Sigmoid colon (tissue), 7 donors: ENCODE data around the gene DNER. TPM values are rescaled to one million over a fixed set of nuclear protein-coding genes. Genes with fewer than 3 reads are reported as not detected.

Source experiments
- DNase-seq: peaks from one replicate; pipeline ENCODE4 v3.0.0-alpha.2; 2019
- H3K27ac ChIP-seq, 4 donors: fragments of 200-600 bp; sonication (generic); one replicate each; pipeline ENCODE4 v1.5.1; 2016 to 2019; ENCODE audit warnings: mild to moderate bottlenecking in 1 of 4
- H3K27me3 ChIP-seq, 3 donors: fragments of 200-600 bp; sonication (generic); one replicate each; pipeline ENCODE4 v1.5.1; 2019; ENCODE audit warnings: mild to moderate bottlenecking in 1 of 3
- H3K36me3 ChIP-seq, 4 donors: fragments of 200-600 bp; sonication (generic); one replicate each; pipeline ENCODE4 v1.5.1; 2016 to 2019
- H3K4me1 ChIP-seq, 4 donors: fragments of 200-600 bp; sonication (generic); one replicate each; pipeline ENCODE4 v1.5.1; 2017 to 2019
- H3K4me3 ChIP-seq, 4 donors: fragments of 200-600 bp; sonication (generic); one replicate each; pipeline ENCODE4 v1.5.1; 2017 to 2019; ENCODE audit warnings: mild to moderate bottlenecking in 2 of 4, moderate library complexity in 1 of 4
- H3K9me3 ChIP-seq, 4 donors: fragments of 200-600 bp in 3 of 4; sonication (generic) in 3 of 4; one replicate each; pipeline versions ENCODE4 v1.5.1 to v1.6.1; 2013 to 2019
- EP300 ChIP-seq, 4 donors: sonication (generic); formaldehyde crosslinking; IDR thresholded peaks; one replicate each; pipeline ENCODE4 v1.6.1; 2017; ENCODE audit warnings: antibody characterized with exemption in 4 of 4
- POLR2A ChIP-seq, 2 donors: fragments of 450-650 bp; IDR thresholded peaks; one replicate each; pipeline ENCODE4 v1.6.1; 2016; ENCODE audit warnings: antibody characterized with exemption in 2 of 2, mild to moderate bottlenecking in 2 of 2, moderate library complexity in 2 of 2
- POLR2AphosphoS5 ChIP-seq, 4 donors: sonication (generic); formaldehyde crosslinking; IDR thresholded peaks; one replicate each; pipeline ENCODE4 v1.6.1; 2017; ENCODE audit warnings: antibody characterized with exemption in 4 of 4
- WGBS, 2 donors: extraction: QIAGEN DNeasy Blood & Tissue Kit; methylation state at CpG; one replicate each; pipeline ENCODE4 v1.1.7; 2013; 5-methylcytosine and 5-hydroxymethylcytosine counted together
- intact Hi-C: fragments of 100-400 bp; cut with DNase I; formaldehyde crosslinking; loops from one replicate; pipeline ENCODE4 v1.15.1; 2023
- polyA plus RNA-seq, 3 donors: library from polyadenylated mRNA; stranded (reverse); fragments of 200-250 nt; gene quantifications; one replicate each; pipeline ENCODE4 v1.2.3, GENCODE V29; 2013
- total RNA-seq, 4 donors: library from RNA; depleted of rRNA; stranded (reverse); fragments of >200 nt; gene quantifications; one replicate each; pipeline ENCODE4 v1.1.0, GENCODE V29; 2016
- TF ChIP-seq, protein P1 (sequence below), 4 experiments: fragments of 450-650 bp in 3 of 4; fragments of 200-600 bp in 1 of 4; IDR thresholded peaks; one replicate each; pipeline ENCODE4 v1.5.1; 2016 to 2019; ENCODE audit warnings: antibody characterized with exemption in 4 of 4, mild to moderate bottlenecking in 3 of 4, moderate library complexity in 2 of 4
- donor health status: healthy with polysubstance abuse.
- donor health status: Bipolar disorder and iron deficiency.
- donor health status: healthy.

DNER gene
- total and polyA plus RNA-seq, 7 donors: 2.7 to 17.7 (median 9.9) TPM; not detected in 1

- TF ChIP-seq EP300 (IDR thresholded peaks at IDR 0.05): no peak
- no peak for TF ChIP-seq POLR2AphosphoS5 (IDR thresholded peaks at IDR 0.05)
- TF ChIP-seq, protein P1, sequence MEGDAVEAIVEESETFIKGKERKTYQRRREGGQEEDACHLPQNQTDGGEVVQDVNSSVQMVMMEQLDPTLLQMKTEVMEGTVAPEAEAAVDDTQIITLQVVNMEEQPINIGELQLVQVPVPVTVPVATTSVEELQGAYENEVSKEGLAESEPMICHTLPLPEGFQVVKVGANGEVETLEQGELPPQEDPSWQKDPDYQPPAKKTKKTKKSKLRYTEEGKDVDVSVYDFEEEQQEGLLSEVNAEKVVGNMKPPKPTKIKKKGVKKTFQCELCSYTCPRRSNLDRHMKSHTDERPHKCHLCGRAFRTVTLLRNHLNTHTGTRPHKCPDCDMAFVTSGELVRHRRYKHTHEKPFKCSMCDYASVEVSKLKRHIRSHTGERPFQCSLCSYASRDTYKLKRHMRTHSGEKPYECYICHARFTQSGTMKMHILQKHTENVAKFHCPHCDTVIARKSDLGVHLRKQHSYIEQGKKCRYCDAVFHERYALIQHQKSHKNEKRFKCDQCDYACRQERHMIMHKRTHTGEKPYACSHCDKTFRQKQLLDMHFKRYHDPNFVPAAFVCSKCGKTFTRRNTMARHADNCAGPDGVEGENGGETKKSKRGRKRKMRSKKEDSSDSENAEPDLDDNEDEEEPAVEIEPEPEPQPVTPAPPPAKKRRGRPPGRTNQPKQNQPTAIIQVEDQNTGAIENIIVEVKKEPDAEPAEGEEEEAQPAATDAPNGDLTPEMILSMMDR (IDR thresholded peaks at IDR 0.05): no peak
- TF ChIP-seq POLR2A (IDR thresholded peaks at IDR 0.05): no peak
- Histone ChIP-seq H3K36me3 (no peaks in the 10 kb centered on the region), H3K4me3 (no peak overlapping the region), H3K4me1 (no peaks in the 10 kb centered on the region), H3K27me3 (no peaks in the 10 kb centered on the region), H3K9me3 (no peaks in the 10 kb centered on the region), H3K27ac (no peak overlapping the region)
- 72 to 89% methylated on average over 3 of the region's 3 CpGs for WGBS, 2 donors
- DNase-seq: no peak
- intact Hi-C loops: no loop called here
Measured at GRCh38 chr2:229650901-229651300, 63.5 kb downstream of the DNER start.

DNA sequence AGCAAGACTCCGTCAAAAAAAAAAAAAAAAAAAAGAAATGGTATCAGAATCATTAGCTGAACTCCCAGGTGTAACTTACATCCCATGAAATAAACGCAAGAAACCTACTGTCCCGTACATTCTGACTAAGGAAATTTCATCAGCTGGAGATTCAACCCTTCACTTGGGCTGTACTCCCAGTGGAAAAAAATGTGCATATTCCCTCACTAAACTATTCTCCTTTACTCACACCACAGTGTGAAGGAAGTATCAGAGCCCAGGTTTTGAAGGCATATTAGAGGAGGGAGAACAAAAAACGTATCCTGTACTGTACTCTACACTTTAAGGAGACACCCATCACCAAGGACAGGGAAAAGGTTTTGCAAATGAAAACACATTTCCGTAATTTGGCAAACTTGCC, 64.3 kb downstream of the DNER start:
- DNase-seq: no peak
- Histone ChIP-seq H3K4me1 (no peaks in the 10 kb centered on the region), H3K27me3 (no peaks in the 10 kb centered on the region), H3K36me3 (no peaks in the 10 kb centered on the region), H3K4me3 (no peak overlapping the region), H3K9me3 (no peaks in the 10 kb centered on the region), H3K27ac (no peak overlapping the region)
- TF ChIP-seq EP300 (IDR thresholded peaks at IDR 0.05): no peak
- TF ChIP-seq POLR2AphosphoS5 (IDR thresholded peaks at IDR 0.05): no peak
- TF ChIP-seq, protein P1 (IDR thresholded peaks at IDR 0.05): no peak
- no peak for TF ChIP-seq POLR2A (IDR thresholded peaks at IDR 0.05)
- 85 to 86% methylated on average over 5 of the region's 5 CpGs for WGBS, 2 donors
- intact Hi-C loops: no loop called here

DNA sequence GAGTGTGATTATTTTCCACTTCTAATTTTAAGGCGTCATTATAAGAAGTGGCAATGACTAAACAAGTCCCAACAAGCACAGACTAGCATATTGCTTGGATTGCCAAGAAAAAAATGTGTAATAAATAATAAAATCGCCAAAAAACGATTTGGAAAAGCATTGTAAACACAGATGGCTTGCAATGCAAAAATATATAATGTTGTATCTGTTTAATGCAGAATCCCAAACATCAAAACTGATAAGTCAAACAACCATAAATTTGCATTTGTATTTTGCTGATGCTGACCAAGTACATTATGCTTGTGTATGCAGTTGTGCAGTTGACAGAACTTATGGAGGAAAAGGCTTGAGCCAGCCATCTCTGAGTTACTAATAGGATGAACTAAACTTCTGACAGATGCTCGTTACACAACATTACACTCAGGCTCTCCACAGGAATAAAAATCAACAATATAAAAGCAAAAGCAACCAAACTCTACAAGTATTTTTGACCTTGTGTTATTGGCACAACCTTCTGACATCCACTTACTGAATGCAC, 68.1 kb downstream of the DNER start:
- Histone ChIP-seq H3K9me3 (no peaks in the 10 kb centered on the region), H3K4me3 (no peak overlapping the region), H3K4me1 (no peaks in the 10 kb centered on the region), H3K27ac (no peak overlapping the region), H3K36me3 (no peaks in the 10 kb centered on the region), H3K27me3 (no peaks in the 10 kb centered on the region)
- WGBS, 2 donors: 70 to 71% methylated on average over 4 of the region's 4 CpGs
- DNase-seq: no peak
- intact Hi-C loops: no loop called here
- TF ChIP-seq POLR2AphosphoS5 (IDR thresholded peaks at IDR 0.05): no peak
- TF ChIP-seq EP300 (IDR thresholded peaks at IDR 0.05): no peak
- TF ChIP-seq POLR2A (IDR thresholded peaks at IDR 0.05): no peak
- TF ChIP-seq, protein P1 (IDR thresholded peaks at IDR 0.05): no peak

GRCh38 chr2:229642371-229642770, 72.0 kb downstream of the DNER start:
- Histone ChIP-seq H3K27ac (no peak overlapping the region), H3K27me3 (no peaks in the 10 kb centered on the region), H3K4me3 (no peak overlapping the region), H3K4me1 (no peaks in the 10 kb centered on the region), H3K36me3 (no peaks in the 10 kb centered on the region), H3K9me3 (no peaks in the 10 kb centered on the region)
- intact Hi-C loops: no loop called here
- TF ChIP-seq POLR2AphosphoS5 (IDR thresholded peaks at IDR 0.05): no peak
- no peak for DNase-seq
- 75 to 82% methylated on average over 3 of the region's 3 CpGs for WGBS, 2 donors

- no peaks in the 10 kb centered on the region for H3K9me3 ChIP-seq
- H3K36me3 ChIP-seq: no peaks in the 10 kb centered on the region
- WGBS, 2 donors: 57 to 63% methylated on average over 3 of the region's 3 CpGs
- no peak overlapping the region for H3K4me3 ChIP-seq
- TF ChIP-seq POLR2A (IDR thresholded peaks at IDR 0.05) (no peak), EP300 (IDR thresholded peaks at IDR 0.05) (no peak)
- TF ChIP-seq, protein P1 (IDR thresholded peaks at IDR 0.05): no peak
- no peaks in the 10 kb centered on the region for H3K4me1 ChIP-seq
- no peaks in the 10 kb centered on the region for H3K27me3 ChIP-seq
- intact Hi-C loops: no loop called here
- no peak for DNase-seq
- no peak overlapping the region for H3K27ac ChIP-seq
Measured at GRCh38 chr2:229641676-229642075, 72.7 kb downstream of the DNER start.
